Pancreas (tissue), 10 donors: ENCODE measurements around the gene CYSTM1. TPM values are rescaled to one million over a fixed set of nuclear protein-coding genes. Genes with fewer than 3 reads are reported as not detected.
A peak's percentile ranks its signal among the peaks of the same experiment; 100 is the strongest.

Experiments
- ATAC-seq, 4 donors: fragments of 200-7000 bp; cut with Tn5 transposase; one replicate each; pipeline versions ENCODE4 v1.8.0 to v1.9.1; 2020; ENCODE audit warnings: mild to moderate bottlenecking in 4 of 4, moderate library complexity in 4 of 4
- DNase-seq, 6 donors: peaks; one replicate each; pipeline ENCODE4 v3.0.0-alpha.2; 2020
- FAIRE-seq: peaks from 2 replicates; lab custom pipeline; 2012; peaks lifted over from hg19 to GRCh38; lab: Jason Lieb, UNC
- H3K27ac ChIP-seq, 4 donors: fragments of 200-600 bp; sonication (generic); 1 replicate in 3 of 4; 2 replicates in 1 of 4; pipeline versions ENCODE4 v1.5.0 to v1.8.0; 2020
- H3K27me3 ChIP-seq, 4 donors: fragments of 200-600 bp; one replicate each; pipeline ENCODE4 v1.8.0; 2021
- H3K36me3 ChIP-seq, 3 donors: fragments of 200-600 bp; sonication (generic) in 1 of 3; one replicate each; pipeline versions ENCODE4 v1.5.0 to v1.8.0; 2020 to 2021
- H3K4me1 ChIP-seq, 3 donors: fragments of 200-600 bp; one replicate each; pipeline ENCODE4 v1.8.0; 2021
- H3K4me3 ChIP-seq, 4 donors: fragments of 200-600 bp; sonication (generic) in 2 of 4; one replicate each; pipeline versions ENCODE4 v1.5.0 to v1.8.0; 2020 to 2021
- H3K9me3 ChIP-seq, 4 donors: fragments of 200-600 bp; one replicate each; pipeline ENCODE4 v1.8.0; 2021
- CTCF ChIP-seq, 4 donors: fragments of 200-600 bp; sonication (generic) in 3 of 4; IDR thresholded peaks; one replicate each; pipeline versions ENCODE4 v1.5.0 to v1.8.0; 2021; ENCODE audit warnings: antibody characterized with exemption in 4 of 4
- WGBS, 2 donors: extraction: QIAGEN DNeasy Blood & Tissue Kit; methylation state at CpG; one replicate each; pipeline ENCODE4 v1.1.7; 2013; 5-methylcytosine and 5-hydroxymethylcytosine counted together
- intact Hi-C, 3 donors: fragments of 100-400 bp; cut with DNase I; formaldehyde crosslinking; loops; one replicate each; pipeline versions ENCODE4 v1.11.1 to v1.14.2; 2022
- polyA plus RNA-seq, 2 donors: library from polyadenylated mRNA; stranded (reverse); fragments of 200-250 nt; gene quantifications; one replicate each; pipeline ENCODE4 v1.2.3, GENCODE V29; 2013
- total RNA-seq, 6 donors: library from RNA; stranded (reverse); fragmentation: NEBNext Ultra II Directional in 4 of 6; extraction: Animal tissue kit (Norgen Biotek cat#: 25700) in 4 of 6; gene quantifications; one replicate each; pipeline versions ENCODE4 v1.2.1 to v1.2.4, GENCODE V29; 2021 to 2023
- donor health status: healthy with polysubstance abuse.
- donor health status: DM: no; HTN: no; CAD: no; lungs with moderate emphysema.
- donor health status: DM: no; HTN: no; CAD: no.
- donor health status: control.
- donor health status: control.
- donor health status: Bipolar disorder and iron deficiency.
- donor health status: DM: yes; HTN: yes; CAD: no.
- donor health status: DM: no; HTN: no; CAD: no.
- donor health status: DM: no; HTN: no; CAD: no.
- donor health status: DM: yes; HTN: yes; CAD: no.

Gene CYSTM1
- total and polyA plus RNA-seq, 8 donors = 30.2 to 185 (median 52.8) TPM

GRCh38 chr5:140214831-140215230 is 39.8 kb downstream of the CYSTM1 start:
- intact Hi-C loops = no loop called here
- peaks cover 40 to 55% (median 55%) of the 10 kb centered on the region in 3 donors for H3K4me1 ChIP-seq
- no peak for FAIRE-seq
- DNase-seq = peak in 4 of 6 donors; percentile 38 to 73 (median 60)
- H3K27ac ChIP-seq = peak overlapping the region in 2 of 4 donors; percentile 1 to 89
- no peaks in the 10 kb centered on the region for H3K27me3 ChIP-seq
- H3K9me3 ChIP-seq = no peaks in the 10 kb centered on the region
- H3K36me3 ChIP-seq = no peaks in the 10 kb centered on the region
- no peak for TF ChIP-seq CTCF (IDR thresholded peaks at IDR 0.05)
- 56% methylated on average over 4 of the region's 4 CpGs for WGBS, 2 donors
- ATAC-seq = peak in 3 of 4 donors; percentile 15 to 20 (median 18)
- H3K4me3 ChIP-seq = no peak overlapping the region

- H3K27ac ChIP-seq = peak overlapping the region in 3 of 4 donors; percentile 1 to 89 (median 23)
These were observed 40.3 kb downstream of the CYSTM1 start for GRCh38 chr5:140215276-140215675.

GRCh38 chr5:140216478-140217074 is 41.6 kb downstream of the CYSTM1 start:
- no peak overlapping the region for H3K4me3 ChIP-seq
- no peak for FAIRE-seq
- WGBS, 2 donors = 11 to 18% methylated on average over 5 of the region's 5 CpGs
- no peak for TF ChIP-seq CTCF (IDR thresholded peaks at IDR 0.05)
- intact Hi-C loops = no loop called here
- H3K36me3 ChIP-seq = no peaks in the 10 kb centered on the region
- DNase-seq = peak in 1 of 6 donors; percentile 65
- H3K9me3 ChIP-seq = no peaks in the 10 kb centered on the region
- H3K27ac ChIP-seq = peak overlapping the region; percentile 27 to 89 (median 56)
- peak; percentile 55 to 65 (median 58) for ATAC-seq
- H3K27me3 ChIP-seq = no peaks in the 10 kb centered on the region
- H3K4me1 ChIP-seq = peaks cover 57 to 72% (median 72%) of the 10 kb centered on the region in 3 donors

More at GRCh38 chr5:140215276-140215675, 40.3 kb downstream of the CYSTM1 start:
- 95 to 96% methylated on average over 1 of the region's 1 CpG for WGBS, 2 donors
- no peak for ATAC-seq
- H3K9me3 ChIP-seq = no peaks in the 10 kb centered on the region
- peaks cover 44 to 59% (median 59%) of the 10 kb centered on the region in 3 donors for H3K4me1 ChIP-seq
- no peak for FAIRE-seq
- H3K27me3 ChIP-seq = no peaks in the 10 kb centered on the region
- H3K36me3 ChIP-seq = no peaks in the 10 kb centered on the region
- intact Hi-C loops = no loop called here
- no peak for DNase-seq
- H3K4me3 ChIP-seq = no peak overlapping the region
- TF ChIP-seq CTCF (IDR thresholded peaks at IDR 0.05) = no peak

GRCh38 chr5:140217299-140218026 is 42.5 kb downstream of the CYSTM1 start:
- no peak for ATAC-seq
- Histone ChIP-seq H3K27ac (peak overlapping the region in 3 of 4 donors; percentile 33 to 89 (median 79)), H3K4me1 (peaks cover 66 to 81% (median 80%) of the 10 kb centered on the region in 3 donors), H3K27me3 (no peaks in the 10 kb centered on the region), H3K4me3 (no peak overlapping the region), H3K9me3 (no peaks in the 10 kb centered on the region), H3K36me3 (no peaks in the 10 kb centered on the region)
- no peak for TF ChIP-seq CTCF (IDR thresholded peaks at IDR 0.05)
- intact Hi-C loops = no loop called here
- no peak for FAIRE-seq
- DNase-seq = no peak
- 88 to 97% methylated on average over 1 of the region's 1 CpG for WGBS, 2 donors
